ENCODE results near the gene CDC6. TPM values are rescaled to one million over a fixed set of nuclear protein-coding genes. Genes with fewer than 3 reads are reported as not detected.

CDC6 gene
- total and polyA plus RNA-seq, 2 of the 8 experiments (the other 6 are each of a cell fraction or from before 2014, with no cell fraction given), result 50.5 to 140 TPM

- TF ChIP-seq MAX (IDR thresholded peaks at IDR 0.05) (no peak), SRF (IDR thresholded peaks at IDR 0.05; ENCODE audit: low read depth, low read length) (no peak), ASH2L (IDR thresholded peaks at IDR 0.05; ENCODE audit: low read length) (no peak), CBX8 (IDR thresholded peaks at IDR 0.05; ENCODE audit: borderline replicate concordance, low read depth, low read length) (no peak), NANOG (IDR thresholded peaks at IDR 0.05; ENCODE audit: insufficient read depth, low read depth, low read length, poor library complexity, severe bottlenecking) (no peak), CHD7 (IDR thresholded peaks at IDR 0.05; ENCODE audit: insufficient replicate concordance, low read length) (no peak)
Measured at GRCh38 chr17:40251576-40251975, 36.1 kb upstream of the CDC6 start (continued).
